ENCODE results near the gene REPS1. TPM values are rescaled to one million over a fixed set of nuclear protein-coding genes. Genes with fewer than 3 reads are reported as not detected.

Gene REPS1
- total RNA-seq, 4 donors from 2014 or later, result 14.8 to 21.6 (median 17.4) TPM

DNA sequence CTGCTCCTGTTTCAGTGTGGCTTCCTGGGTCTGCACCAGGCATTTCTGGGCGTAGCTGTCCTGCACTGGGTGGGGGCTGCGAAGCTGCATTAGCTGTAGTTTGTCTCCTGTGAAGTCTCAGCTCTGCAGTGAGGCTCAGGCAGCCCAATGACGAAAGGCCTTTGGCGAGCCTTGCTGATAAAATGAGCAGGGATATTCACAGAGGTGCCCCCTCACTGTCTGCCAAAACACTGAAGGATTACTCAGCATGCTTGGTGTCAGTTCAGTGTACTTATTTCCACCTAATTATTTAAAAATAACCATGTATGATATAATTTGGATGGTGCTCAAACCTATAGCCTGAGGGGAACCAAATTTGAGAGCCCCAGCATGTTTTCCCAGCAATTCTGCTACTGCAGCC lies 118.7 kb downstream of the REPS1 start:
- no peak for TF ChIP-seq POLR2A (IDR thresholded peaks at IDR 0.05)
- TF ChIP-seq, protein P1, sequence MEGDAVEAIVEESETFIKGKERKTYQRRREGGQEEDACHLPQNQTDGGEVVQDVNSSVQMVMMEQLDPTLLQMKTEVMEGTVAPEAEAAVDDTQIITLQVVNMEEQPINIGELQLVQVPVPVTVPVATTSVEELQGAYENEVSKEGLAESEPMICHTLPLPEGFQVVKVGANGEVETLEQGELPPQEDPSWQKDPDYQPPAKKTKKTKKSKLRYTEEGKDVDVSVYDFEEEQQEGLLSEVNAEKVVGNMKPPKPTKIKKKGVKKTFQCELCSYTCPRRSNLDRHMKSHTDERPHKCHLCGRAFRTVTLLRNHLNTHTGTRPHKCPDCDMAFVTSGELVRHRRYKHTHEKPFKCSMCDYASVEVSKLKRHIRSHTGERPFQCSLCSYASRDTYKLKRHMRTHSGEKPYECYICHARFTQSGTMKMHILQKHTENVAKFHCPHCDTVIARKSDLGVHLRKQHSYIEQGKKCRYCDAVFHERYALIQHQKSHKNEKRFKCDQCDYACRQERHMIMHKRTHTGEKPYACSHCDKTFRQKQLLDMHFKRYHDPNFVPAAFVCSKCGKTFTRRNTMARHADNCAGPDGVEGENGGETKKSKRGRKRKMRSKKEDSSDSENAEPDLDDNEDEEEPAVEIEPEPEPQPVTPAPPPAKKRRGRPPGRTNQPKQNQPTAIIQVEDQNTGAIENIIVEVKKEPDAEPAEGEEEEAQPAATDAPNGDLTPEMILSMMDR (IDR thresholded peaks at IDR 0.05 in 4 of 5, conservative IDR thresholded peaks at IDR 0.05 in 1 of 5), result no peak

DNA sequence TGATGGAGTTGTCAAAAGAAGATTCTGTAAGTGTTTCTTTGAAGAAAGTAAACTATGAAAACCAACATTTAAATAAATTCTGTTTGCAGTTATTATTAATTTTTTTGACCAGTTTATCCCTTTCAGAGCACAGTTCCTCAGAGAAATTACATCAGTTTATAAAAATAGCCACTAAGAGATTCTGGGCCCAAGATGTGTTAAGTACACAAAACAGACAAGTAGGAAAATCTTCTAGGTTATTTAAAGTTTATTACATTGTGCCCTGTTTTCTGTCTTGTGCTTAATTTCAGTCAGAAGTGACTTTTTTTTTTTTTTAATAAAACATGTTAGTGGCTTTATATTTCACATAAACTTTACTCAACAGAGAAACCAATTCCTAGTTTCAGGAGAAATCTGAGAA lies 119.9 kb downstream of the REPS1 start:
- in situ Hi-C loops (cut with MboI; ENCODE audit: low sequenced_read_pairs in 4 of 4), result no loop called here
- no peaks in the 10 kb centered on the region for H3K9me3 ChIP-seq

More for the DNA sequence above, 118.7 kb downstream of the REPS1 start:
- in situ Hi-C loops (cut with MboI; ENCODE audit: low sequenced_read_pairs in 4 of 4) (no loop called here), intact Hi-C loops (cut with DNase I; ENCODE audit: low total_unique reads) (no loop called here)
- H3K4me1 ChIP-seq, result no peaks in the 10 kb centered on the region
- no peak overlapping the region for H3K27ac ChIP-seq
- H3K36me3 ChIP-seq, result no peaks in the 10 kb centered on the region
- no peaks in the 10 kb centered on the region for H3K27me3 ChIP-seq
- H3K4me3 ChIP-seq, result no peak overlapping the region
- ATAC-seq (no peak), DNase-seq (no peak)
- no peaks in the 10 kb centered on the region for H3K9me3 ChIP-seq

DNA sequence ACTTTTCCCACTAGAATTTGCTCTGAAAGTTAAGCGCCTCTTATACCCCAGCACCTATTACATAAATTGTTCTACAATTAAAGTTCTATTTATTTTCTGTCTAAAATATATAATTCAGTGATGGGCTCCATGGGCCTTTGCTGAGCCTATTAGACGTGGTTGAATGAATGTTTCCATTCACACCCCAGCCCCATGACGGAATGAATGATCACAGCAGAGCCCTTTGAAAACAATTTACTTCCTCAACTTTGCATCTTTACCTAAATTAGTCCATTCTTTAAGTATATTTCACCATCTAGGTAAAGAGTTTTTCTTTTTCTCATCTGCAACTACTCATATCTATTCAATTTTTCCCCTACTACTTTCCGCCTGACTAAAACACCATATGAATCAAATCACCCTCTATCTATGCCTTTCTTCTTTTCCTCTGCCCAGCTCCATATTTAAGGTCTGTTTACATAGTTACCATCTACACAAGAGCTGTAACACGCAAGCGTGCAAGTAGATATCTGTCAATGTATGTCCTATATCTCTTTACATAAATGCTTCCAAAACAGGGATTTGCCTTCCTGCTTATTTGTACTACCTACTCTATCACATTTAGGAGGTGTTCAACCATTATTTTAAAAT lies 122.5 kb downstream of the REPS1 start:
- H3K36me3 ChIP-seq, result no peaks in the 10 kb centered on the region
- DNase-seq (no peak), ATAC-seq (no peak)
- no peak overlapping the region for H3K4me3 ChIP-seq
- no peaks in the 10 kb centered on the region for H3K27me3 ChIP-seq
- in situ Hi-C loops (cut with MboI; ENCODE audit: low sequenced_read_pairs in 4 of 4) (no loop called here), intact Hi-C loops (cut with DNase I; ENCODE audit: low total_unique reads) (no loop called here)
- H3K4me1 ChIP-seq, result no peaks in the 10 kb centered on the region
- H3K27ac ChIP-seq, result no peak overlapping the region
- TF ChIP-seq, protein P1 (IDR thresholded peaks at IDR 0.05 in 4 of 5, conservative IDR thresholded peaks at IDR 0.05 in 1 of 5), result no peak
- no peak for TF ChIP-seq POLR2A (IDR thresholded peaks at IDR 0.05)
- H3K9me3 ChIP-seq, result no peaks in the 10 kb centered on the region

More for the DNA sequence above, 119.9 kb downstream of the REPS1 start:
- intact Hi-C loops (cut with DNase I; ENCODE audit: low total_unique reads), result no loop called here
- TF ChIP-seq POLR2A (IDR thresholded peaks at IDR 0.05), result no peak
- TF ChIP-seq, protein P1 (IDR thresholded peaks at IDR 0.05 in 4 of 5, conservative IDR thresholded peaks at IDR 0.05 in 1 of 5), result no peak
- ATAC-seq, result no peak
- H3K4me1 ChIP-seq, result no peaks in the 10 kb centered on the region
- H3K27me3 ChIP-seq, result no peaks in the 10 kb centered on the region
- no peak overlapping the region for H3K27ac ChIP-seq
- H3K36me3 ChIP-seq, result no peaks in the 10 kb centered on the region
- H3K4me3 ChIP-seq, result no peak overlapping the region
- DNase-seq, result no peak

DNA sequence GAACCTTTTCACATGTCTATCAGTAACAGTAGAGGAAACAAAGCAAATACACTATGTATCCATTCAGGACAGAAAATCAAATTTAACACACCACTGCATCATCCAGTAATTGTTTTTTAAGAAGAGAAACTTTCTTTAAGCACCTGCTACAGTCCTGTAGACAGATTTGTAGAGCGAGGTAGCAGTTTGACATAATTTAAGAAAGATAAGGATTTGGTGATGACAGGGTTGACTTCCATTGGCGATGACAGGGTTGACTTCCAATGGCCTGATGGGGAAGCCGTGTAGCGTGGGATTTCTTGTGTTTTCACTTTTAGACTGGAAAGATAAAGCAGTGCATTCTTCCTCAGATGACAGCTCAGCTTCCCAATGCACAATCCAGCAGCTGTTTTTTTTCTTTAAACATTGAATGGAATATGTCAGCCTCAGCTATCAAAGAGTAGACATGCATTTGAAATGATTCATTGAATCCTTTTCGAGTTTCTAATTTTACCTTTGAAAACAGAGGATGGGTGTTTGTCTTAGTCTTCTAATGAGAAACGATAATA lies 123.6 kb downstream of the REPS1 start:
- intact Hi-C loops (cut with DNase I; ENCODE audit: low total_unique reads) (no loop called here), in situ Hi-C loops (cut with MboI; ENCODE audit: low sequenced_read_pairs in 4 of 4) (no loop called here)
- no peak overlapping the region for H3K4me3 ChIP-seq
- no peaks in the 10 kb centered on the region for H3K9me3 ChIP-seq
- H3K36me3 ChIP-seq, result no peaks in the 10 kb centered on the region
- TF ChIP-seq, protein P1 (IDR thresholded peaks at IDR 0.05 in 4 of 5, conservative IDR thresholded peaks at IDR 0.05 in 1 of 5), result no peak
- TF ChIP-seq POLR2A (IDR thresholded peaks at IDR 0.05), result no peak
- no peak for ATAC-seq
- H3K27ac ChIP-seq, result no peak overlapping the region
- H3K4me1 ChIP-seq, result no peaks in the 10 kb centered on the region
- H3K27me3 ChIP-seq, result no peaks in the 10 kb centered on the region
- no peak for DNase-seq

Data from gastrocnemius medialis (tissue), 4 donors.